Right lung (tissue), 5 donors: Measurements from ENCODE around the gene NKX2-4. TPM values are rescaled to one million over a fixed set of nuclear protein-coding genes. Genes with fewer than 3 reads are reported as not detected.

Experiments used
- DNase-seq, 2 donors: peaks; one replicate each; pipeline ENCODE4 v3.0.0-alpha.2; 2013
- polyA plus RNA-seq, 5 donors: library from polyadenylated mRNA; unstranded; fragments of 120-200 nt; gene quantifications; one replicate each; pipeline versions ENCODE4 v1.2.1 to v1.2.3, GENCODE V29; 2013; ENCODE audit warnings: inconsistent platforms in 1 of 5, low replicate concordance in 1 of 5; ENCODE audit not compliant: insufficient read length in 5 of 5, insufficient read depth in 1 of 5

The NKX2-4 gene
- polyA plus RNA-seq, 5 donors: not detected

GRCh38 chr20:21361266-21361665 is 36.1 kb downstream of the NKX2-4 start:
- no peak for DNase-seq

- DNase-seq: no peak
Observed at GRCh38 chr20:21360705-21361104, 36.6 kb downstream of the NKX2-4 start.

GRCh38 chr20:21358737-21359136 is 38.6 kb downstream of the NKX2-4 start:
- no peak for DNase-seq

GRCh38 chr20:21357844-21358243 is 39.5 kb downstream of the NKX2-4 start:
- no peak for DNase-seq

GRCh38 chr20:21356386-21356785 is 40.9 kb downstream of the NKX2-4 start:
- DNase-seq: no peak

- DNase-seq: no peak
Observed at GRCh38 chr20:21355981-21356380, 41.3 kb downstream of the NKX2-4 start.

GRCh38 chr20:21353236-21353635 is 44.1 kb downstream of the NKX2-4 start:
- no peak for DNase-seq

- DNase-seq: no peak
Observed at GRCh38 chr20:21352703-21353102, 44.6 kb downstream of the NKX2-4 start.

Other genes with a start within 250 kb of the NKX2-4 start
- gene XRN2, start 94.2 kb downstream of the NKX2-4 start, polyA plus RNA-seq: 10 to 100 TPM; 69.5 to 93.7 (median 80.0) TPM
- under 1 TPM; 0.12 to 0.22 (median 0.17) TPM for gene NKX2-2, start 116.5 kb upstream of the NKX2-4 start, polyA plus RNA-seq